ACC112 (cell line): ENCODE measurements around the gene SIGLEC8.
"Not testable (repeated sequence)": the region's sequence is repeated elsewhere in the genome, so short reads cannot be mapped to it uniquely, and the experiment has no call there.

Source experiments
- H2AFZ ChIP-seq: fragments of 200-600 bp; sonication (generic); one replicate; pipeline ENCODE4 v1.6.0; 2017; ENCODE audit warnings: antibody characterized with exemption, low read length; ENCODE audit not compliant: unreplicated experiment
- H3K27ac ChIP-seq: fragments of 200-600 bp; sonication (generic); 2 replicates; pipeline ENCODE4 v1.5.1; 2014; ENCODE audit warnings: low read depth, mild to moderate bottlenecking, antibody characterized with exemption, low read length, moderate library complexity
- H3K27me3 ChIP-seq: fragments of 200-600 bp; sonication (generic); 2 replicates; pipeline ENCODE4 v1.6.1; 2014; ENCODE audit warnings: mild to moderate bottlenecking, antibody characterized with exemption, low read length, moderate library complexity, mixed read lengths; ENCODE audit not compliant: insufficient read depth
- H3K36me3 ChIP-seq: fragments of 200-600 bp; sonication (generic); 2 replicates; pipeline ENCODE4 v1.6.1; 2016; ENCODE audit warnings: mild to moderate bottlenecking, antibody characterized with exemption, low read length, moderate library complexity, mixed read lengths; ENCODE audit not compliant: insufficient read depth
- H3K4me1 ChIP-seq: fragments of 200-600 bp; sonication (generic); one replicate; pipeline ENCODE4 v1.6.1; 2016; ENCODE audit warnings: low read length, mixed read lengths; ENCODE audit not compliant: insufficient read depth, unreplicated experiment, control insufficient read depth
- H3K4me3 ChIP-seq: fragments of 200-600 bp; sonication (generic); 2 replicates; pipeline ENCODE4 v1.5.1; 2014; ENCODE audit warnings: mild to moderate bottlenecking, low read depth, low read length
- H3K79me2 ChIP-seq: fragments of 200-600 bp; sonication (generic); one replicate; pipeline ENCODE4 v1.6.0; 2016; ENCODE audit warnings: low read length; ENCODE audit not compliant: control insufficient read depth, unreplicated experiment, insufficient read depth

The SIGLEC8 gene

GRCh38 chr19:51421229-51422052 lies 36.8 kb downstream of the SIGLEC8 start:
- Histone ChIP-seq H3K36me3 (no peaks in the 10 kb centered on the region), H3K4me3 (no peak overlapping the region), H3K4me1 (no peaks in the 10 kb centered on the region), H3K79me2 (no peaks in the 10 kb centered on the region), H3K27ac (no peak overlapping the region), H2AFZ (no peak overlapping the region), H3K27me3 (no peaks in the 10 kb centered on the region)

GRCh38 chr19:51420511-51420910 lies 37.7 kb downstream of the SIGLEC8 start:
- not testable (repeated sequence) for H3K27me3 ChIP-seq, H3K4me3 ChIP-seq, H3K27ac ChIP-seq, H2AFZ ChIP-seq, H3K4me1 ChIP-seq, H3K79me2 ChIP-seq, H3K36me3 ChIP-seq

- Histone ChIP-seq H3K27me3 (no peaks in the 10 kb centered on the region), H3K27ac (no peak overlapping the region), H2AFZ (no peak overlapping the region), H3K4me1 (no peaks in the 10 kb centered on the region), H3K4me3 (no peak overlapping the region), H3K79me2 (no peaks in the 10 kb centered on the region), H3K36me3 (no peaks in the 10 kb centered on the region)
These were observed 39.5 kb downstream of the SIGLEC8 start for GRCh38 chr19:51418707-51419106.

GRCh38 chr19:51417810-51418157 lies 40.5 kb downstream of the SIGLEC8 start:
- no peaks in the 10 kb centered on the region for H3K4me1 ChIP-seq
- no peak overlapping the region for H3K4me3 ChIP-seq
- H3K36me3 ChIP-seq: no peaks in the 10 kb centered on the region
- no peaks in the 10 kb centered on the region for H3K79me2 ChIP-seq
- no peak overlapping the region for H2AFZ ChIP-seq
- no peaks in the 10 kb centered on the region for H3K27me3 ChIP-seq
- no peak overlapping the region for H3K27ac ChIP-seq

- Histone ChIP-seq H3K27me3 (no peaks in the 10 kb centered on the region), H3K36me3 (no peaks in the 10 kb centered on the region), H2AFZ (no peak within 1 kb of the TSS), H3K4me3 (no peak within 1 kb of the TSS), H3K79me2 (no peaks in the 10 kb centered on the region), H3K27ac (no peak within 1 kb of the TSS), H3K4me1 (no peaks in the 10 kb centered on the region)
These were observed 41.0 kb downstream of the SIGLEC8 start, which contains the start of gene SIGLEC10 for GRCh38 chr19:51417107-51417809. Gene SIGLEC10 (minus strand): TSS chr19:51417642. CDS start chr19:51417581, 61 bp downstream.

- not testable (repeated sequence) for H3K4me3 ChIP-seq, H3K79me2 ChIP-seq, H3K4me1 ChIP-seq, H3K27me3 ChIP-seq, H3K36me3 ChIP-seq, H2AFZ ChIP-seq, H3K27ac ChIP-seq
These were observed 41.8 kb downstream of the SIGLEC8 start for GRCh38 chr19:51416422-51416821.

- no peaks in the 10 kb centered on the region for H3K79me2 ChIP-seq
- H3K36me3 ChIP-seq: no peaks in the 10 kb centered on the region
- H2AFZ ChIP-seq: no peak overlapping the region
- no peak overlapping the region for H3K27ac ChIP-seq
- H3K4me3 ChIP-seq: no peak overlapping the region
- H3K27me3 ChIP-seq: no peaks in the 10 kb centered on the region
- no peaks in the 10 kb centered on the region for H3K4me1 ChIP-seq
These were observed 43.1 kb downstream of the SIGLEC8 start for GRCh38 chr19:51415187-51415586.

GRCh38 chr19:51410950-51411748 lies 47.1 kb downstream of the SIGLEC8 start:
- Histone ChIP-seq H3K4me1 (no peaks in the 10 kb centered on the region), H3K4me3 (no peak overlapping the region), H3K27ac (no peak overlapping the region), H3K79me2 (no peaks in the 10 kb centered on the region), H3K36me3 (no peaks in the 10 kb centered on the region), H2AFZ (no peak overlapping the region), H3K27me3 (no peaks in the 10 kb centered on the region)

GRCh38 chr19:51407511-51408131 lies 50.6 kb downstream of the SIGLEC8 start:
- Histone ChIP-seq H3K27me3 (no peaks in the 10 kb centered on the region), H3K4me3 (no peak overlapping the region), H3K4me1 (no peaks in the 10 kb centered on the region), H3K79me2 (no peaks in the 10 kb centered on the region), H3K36me3 (no peaks in the 10 kb centered on the region), H3K27ac (no peak overlapping the region), H2AFZ (no peak overlapping the region)

GRCh38 chr19:51402117-51402516 lies 56.1 kb downstream of the SIGLEC8 start:
- Histone ChIP-seq H3K4me3 (no peak overlapping the region), H3K27me3 (no peaks in the 10 kb centered on the region), H3K27ac (no peak overlapping the region), H2AFZ (no peak overlapping the region), H3K4me1 (no peaks in the 10 kb centered on the region), H3K36me3 (no peaks in the 10 kb centered on the region), H3K79me2 (no peaks in the 10 kb centered on the region)
